ENCODE measurements around the gene RARRES1. TPM values are rescaled to one million over a fixed set of nuclear protein-coding genes. Genes with fewer than 3 reads are reported as not detected.

Gene RARRES1
- total and polyA plus RNA-seq, 2 experiments from 2014 or later = 0.10 to 0.82 TPM

DNA sequence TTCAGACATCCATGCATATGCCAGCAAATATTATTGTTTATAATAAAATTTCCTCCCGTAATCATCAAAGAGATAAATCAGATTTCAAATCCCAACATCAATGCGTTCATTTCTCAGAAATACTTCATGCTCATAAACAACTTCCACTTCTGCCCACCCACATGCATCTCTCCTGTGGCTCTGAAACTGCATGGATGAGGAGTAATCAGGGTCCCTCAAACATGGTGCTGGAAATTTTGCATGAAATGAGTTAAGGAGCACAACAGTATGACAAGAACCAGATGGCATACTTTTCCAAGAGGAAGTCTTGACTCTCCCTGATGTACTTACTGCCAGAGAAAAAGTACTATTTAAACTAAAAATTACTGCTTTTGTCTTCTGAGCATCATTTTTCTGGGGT, 42.7 kb upstream of the RARRES1 start:
- ATAC-seq (no peak), DNase-seq (ENCODE audit: low spot score) (no peak)
- Mint-ChIP-seq H3K27ac (no peak overlapping the region), H3K4me3 (no peak overlapping the region), H3K9me3 (no peaks in the 10 kb centered on the region), H3K4me1 (peaks cover 7% of the 10 kb centered on the region; the same call in 2 of the 3 replicates), H3K36me3 (ENCODE audit: low read depth) (no peaks in the 10 kb centered on the region; the same call in 2 of the 3 replicates), H3K27me3 (ENCODE audit: insufficient read depth, low read depth, poor library complexity) (peaks cover 3% of the 10 kb centered on the region)
- H3K4me1 ChIP-seq (ENCODE audit: insufficient read depth) = no peaks in the 10 kb centered on the region
- no peaks in the 10 kb centered on the region for H3F3A ChIP-seq (replicated peaks; ENCODE audit: low read depth)
- H3K79me2 ChIP-seq (replicated peaks; ENCODE audit: insufficient read depth) = no peaks in the 10 kb centered on the region
- no peaks in the 10 kb centered on the region for H3K27me3 ChIP-seq (ENCODE audit: insufficient read depth)
- H2AFZ ChIP-seq = no peak overlapping the region
- no peaks in the 10 kb centered on the region for H3K9me2 ChIP-seq (ENCODE audit: insufficient read depth)
- no peak overlapping the region for H3K27ac ChIP-seq (ENCODE audit: low read depth)
- H3K4me3 ChIP-seq = no peak overlapping the region
- TF ChIP-seq STAT1 (IDR thresholded peaks at IDR 0.05; ENCODE audit: unreplicated experiment) (no peak), EZH2 (IDR thresholded peaks at IDR 0.05; ENCODE audit: low read depth, unreplicated experiment) (no peak), ZNF114 (CRISPR knock-in tag; IDR thresholded peaks at IDR 0.05) (no peak), CREB1 (CRISPR knock-in tag; IDR thresholded peaks at IDR 0.05; ENCODE audit: low read depth) (no peak), EZH2phosphoT487 (IDR thresholded peaks at IDR 0.05; ENCODE audit: unreplicated experiment) (no peak), NANOG (IDR thresholded peaks at IDR 0.05; ENCODE audit: borderline replicate concordance) (no peak), ZNF331 (CRISPR knock-in tag; IDR thresholded peaks at IDR 0.05; ENCODE audit: low read depth) (no peak), CTCF (conservative IDR thresholded peaks at IDR 0.05; ENCODE audit: low read depth in 2 of 2) (no peak), POLR2AphosphoS5 (IDR thresholded peaks at IDR 0.05; ENCODE audit: low read depth) (no peak), ETS1 (IDR thresholded peaks at IDR 0.05) (no peak), JUNB (IDR thresholded peaks at IDR 0.05; ENCODE audit: unreplicated experiment) (no peak)
- TF ChIP-seq, protein P1, sequence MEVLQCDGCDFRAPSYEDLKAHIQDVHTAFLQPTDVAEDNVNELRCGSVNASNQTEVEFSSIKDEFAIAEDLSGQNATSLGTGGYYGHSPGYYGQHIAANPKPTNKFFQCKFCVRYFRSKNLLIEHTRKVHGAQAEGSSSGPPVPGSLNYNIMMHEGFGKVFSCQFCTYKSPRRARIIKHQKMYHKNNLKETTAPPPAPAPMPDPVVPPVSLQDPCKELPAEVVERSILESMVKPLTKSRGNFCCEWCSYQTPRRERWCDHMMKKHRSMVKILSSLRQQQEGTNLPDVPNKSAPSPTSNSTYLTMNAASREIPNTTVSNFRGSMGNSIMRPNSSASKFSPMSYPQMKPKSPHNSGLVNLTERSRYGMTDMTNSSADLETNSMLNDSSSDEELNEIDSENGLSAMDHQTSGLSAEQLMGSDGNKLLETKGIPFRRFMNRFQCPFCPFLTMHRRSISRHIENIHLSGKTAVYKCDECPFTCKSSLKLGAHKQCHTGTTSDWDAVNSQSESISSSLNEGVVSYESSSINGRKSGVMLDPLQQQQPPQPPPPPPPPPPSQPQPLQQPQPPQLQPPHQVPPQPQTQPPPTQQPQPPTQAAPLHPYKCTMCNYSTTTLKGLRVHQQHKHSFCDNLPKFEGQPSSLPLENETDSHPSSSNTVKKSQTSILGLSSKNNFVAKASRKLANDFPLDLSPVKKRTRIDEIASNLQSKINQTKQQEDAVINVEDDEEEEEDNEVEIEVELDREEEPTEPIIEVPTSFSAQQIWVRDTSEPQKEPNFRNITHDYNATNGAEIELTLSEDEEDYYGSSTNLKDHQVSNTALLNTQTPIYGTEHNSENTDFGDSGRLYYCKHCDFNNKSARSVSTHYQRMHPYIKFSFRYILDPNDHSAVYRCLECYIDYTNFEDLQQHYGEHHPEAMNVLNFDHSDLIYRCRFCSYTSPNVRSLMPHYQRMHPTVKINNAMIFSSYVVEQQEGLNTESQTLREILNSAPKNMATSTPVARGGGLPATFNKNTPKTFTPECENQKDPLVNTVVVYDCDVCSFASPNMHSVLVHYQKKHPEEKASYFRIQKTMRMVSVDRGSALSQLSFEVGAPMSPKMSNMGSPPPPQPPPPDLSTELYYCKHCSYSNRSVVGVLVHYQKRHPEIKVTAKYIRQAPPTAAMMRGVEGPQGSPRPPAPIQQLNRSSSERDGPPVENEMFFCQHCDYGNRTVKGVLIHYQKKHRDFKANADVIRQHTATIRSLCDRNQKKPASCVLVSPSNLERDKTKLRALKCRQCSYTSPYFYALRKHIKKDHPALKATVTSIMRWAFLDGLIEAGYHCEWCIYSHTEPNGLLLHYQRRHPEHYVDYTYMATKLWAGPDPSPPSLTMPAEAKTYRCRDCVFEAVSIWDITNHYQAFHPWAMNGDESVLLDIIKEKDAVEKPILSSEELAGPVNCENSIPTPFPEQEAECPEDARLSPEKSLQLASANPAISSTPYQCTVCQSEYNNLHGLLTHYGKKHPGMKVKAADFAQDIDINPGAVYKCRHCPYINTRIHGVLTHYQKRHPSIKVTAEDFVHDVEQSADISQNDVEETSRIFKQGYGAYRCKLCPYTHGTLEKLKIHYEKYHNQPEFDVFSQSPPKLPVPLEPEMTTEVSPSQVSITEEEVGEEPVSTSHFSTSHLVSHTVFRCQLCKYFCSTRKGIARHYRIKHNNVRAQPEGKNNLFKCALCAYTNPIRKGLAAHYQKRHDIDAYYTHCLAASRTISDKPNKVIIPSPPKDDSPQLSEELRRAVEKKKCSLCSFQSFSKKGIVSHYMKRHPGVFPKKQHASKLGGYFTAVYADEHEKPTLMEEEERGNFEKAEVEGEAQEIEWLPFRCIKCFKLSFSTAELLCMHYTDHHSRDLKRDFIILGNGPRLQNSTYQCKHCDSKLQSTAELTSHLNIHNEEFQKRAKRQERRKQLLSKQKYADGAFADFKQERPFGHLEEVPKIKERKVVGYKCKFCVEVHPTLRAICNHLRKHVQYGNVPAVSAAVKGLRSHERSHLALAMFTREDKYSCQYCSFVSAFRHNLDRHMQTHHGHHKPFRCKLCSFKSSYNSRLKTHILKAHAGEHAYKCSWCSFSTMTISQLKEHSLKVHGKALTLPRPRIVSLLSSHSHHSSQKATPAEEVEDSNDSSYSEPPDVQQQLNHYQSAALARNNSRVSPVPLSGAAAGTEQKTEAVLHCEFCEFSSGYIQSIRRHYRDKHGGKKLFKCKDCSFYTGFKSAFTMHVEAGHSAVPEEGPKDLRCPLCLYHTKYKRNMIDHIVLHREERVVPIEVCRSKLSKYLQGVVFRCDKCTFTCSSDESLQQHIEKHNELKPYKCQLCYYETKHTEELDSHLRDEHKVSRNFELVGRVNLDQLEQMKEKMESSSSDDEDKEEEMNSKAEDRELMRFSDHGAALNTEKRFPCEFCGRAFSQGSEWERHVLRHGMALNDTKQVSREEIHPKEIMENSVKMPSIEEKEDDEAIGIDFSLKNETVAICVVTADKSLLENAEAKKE (CRISPR knock-in tag; IDR thresholded peaks at IDR 0.05) = no peak
- TF ChIP-seq, protein P2, sequence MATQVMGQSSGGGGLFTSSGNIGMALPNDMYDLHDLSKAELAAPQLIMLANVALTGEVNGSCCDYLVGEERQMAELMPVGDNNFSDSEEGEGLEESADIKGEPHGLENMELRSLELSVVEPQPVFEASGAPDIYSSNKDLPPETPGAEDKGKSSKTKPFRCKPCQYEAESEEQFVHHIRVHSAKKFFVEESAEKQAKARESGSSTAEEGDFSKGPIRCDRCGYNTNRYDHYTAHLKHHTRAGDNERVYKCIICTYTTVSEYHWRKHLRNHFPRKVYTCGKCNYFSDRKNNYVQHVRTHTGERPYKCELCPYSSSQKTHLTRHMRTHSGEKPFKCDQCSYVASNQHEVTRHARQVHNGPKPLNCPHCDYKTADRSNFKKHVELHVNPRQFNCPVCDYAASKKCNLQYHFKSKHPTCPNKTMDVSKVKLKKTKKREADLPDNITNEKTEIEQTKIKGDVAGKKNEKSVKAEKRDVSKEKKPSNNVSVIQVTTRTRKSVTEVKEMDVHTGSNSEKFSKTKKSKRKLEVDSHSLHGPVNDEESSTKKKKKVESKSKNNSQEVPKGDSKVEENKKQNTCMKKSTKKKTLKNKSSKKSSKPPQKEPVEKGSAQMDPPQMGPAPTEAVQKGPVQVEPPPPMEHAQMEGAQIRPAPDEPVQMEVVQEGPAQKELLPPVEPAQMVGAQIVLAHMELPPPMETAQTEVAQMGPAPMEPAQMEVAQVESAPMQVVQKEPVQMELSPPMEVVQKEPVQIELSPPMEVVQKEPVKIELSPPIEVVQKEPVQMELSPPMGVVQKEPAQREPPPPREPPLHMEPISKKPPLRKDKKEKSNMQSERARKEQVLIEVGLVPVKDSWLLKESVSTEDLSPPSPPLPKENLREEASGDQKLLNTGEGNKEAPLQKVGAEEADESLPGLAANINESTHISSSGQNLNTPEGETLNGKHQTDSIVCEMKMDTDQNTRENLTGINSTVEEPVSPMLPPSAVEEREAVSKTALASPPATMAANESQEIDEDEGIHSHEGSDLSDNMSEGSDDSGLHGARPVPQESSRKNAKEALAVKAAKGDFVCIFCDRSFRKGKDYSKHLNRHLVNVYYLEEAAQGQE (IDR thresholded peaks at IDR 0.05; ENCODE audit: unreplicated experiment) = no peak
- no peaks in the 10 kb centered on the region for H3K36me3 ChIP-seq (ENCODE audit: insufficient read depth)
- no peaks in the 10 kb centered on the region for H4K20me1 ChIP-seq (replicated peaks; ENCODE audit: insufficient read depth)
- no peak overlapping the region for H3K4me2 ChIP-seq

Measured in GM23338 (cell line).